Activated naive CD4-positive, alpha-beta T cell treated with anti-CD3 and anti-CD28 coated beads, Interleukin-2, amount 10 ng/mL, durations not matched to agents 7 days and 5 days (primary cell): ENCODE measurements around the gene CTDP1.
A peak's percentile ranks its signal among the peaks of the same experiment; 100 is the strongest.

ENCODE experiments used
- CTCF ChIA-PET: fragments of 350-600 bp; sonication (Branson Sonifier 250); formaldehyde crosslinking; loops from one replicate; lab custom pipeline; 2021; ENCODE audit warnings: antibody characterized with exemption; lab: Charles Lee
- DNase-seq: peaks from one replicate; pipeline ENCODE4 v3.0.0-alpha.2; 2020
- H3K27ac Mint-ChIP-seq: one replicate; pipeline ENCODE4 v1.8.0; 2021; ENCODE audit warnings: mild to moderate bottlenecking, moderate library complexity, mixed read lengths
- H3K27me3 Mint-ChIP-seq: one replicate; pipeline ENCODE4 v1.8.0; 2021; ENCODE audit warnings: mild to moderate bottlenecking, mixed read lengths
- H3K36me3 Mint-ChIP-seq: one replicate; pipeline ENCODE4 v1.8.0; 2021; ENCODE audit warnings: mixed read lengths
- H3K4me1 Mint-ChIP-seq: one replicate; pipeline ENCODE4 v1.8.0; 2021; ENCODE audit warnings: mixed read lengths
- H3K4me3 Mint-ChIP-seq: one replicate; pipeline ENCODE4 v1.8.0; 2021; ENCODE audit warnings: mild to moderate bottlenecking, moderate library complexity, mixed read lengths
- H3K9me3 Mint-ChIP-seq: one replicate; pipeline ENCODE4 v1.8.0; 2021; ENCODE audit warnings: mixed read lengths

The CTDP1 gene, protein sequence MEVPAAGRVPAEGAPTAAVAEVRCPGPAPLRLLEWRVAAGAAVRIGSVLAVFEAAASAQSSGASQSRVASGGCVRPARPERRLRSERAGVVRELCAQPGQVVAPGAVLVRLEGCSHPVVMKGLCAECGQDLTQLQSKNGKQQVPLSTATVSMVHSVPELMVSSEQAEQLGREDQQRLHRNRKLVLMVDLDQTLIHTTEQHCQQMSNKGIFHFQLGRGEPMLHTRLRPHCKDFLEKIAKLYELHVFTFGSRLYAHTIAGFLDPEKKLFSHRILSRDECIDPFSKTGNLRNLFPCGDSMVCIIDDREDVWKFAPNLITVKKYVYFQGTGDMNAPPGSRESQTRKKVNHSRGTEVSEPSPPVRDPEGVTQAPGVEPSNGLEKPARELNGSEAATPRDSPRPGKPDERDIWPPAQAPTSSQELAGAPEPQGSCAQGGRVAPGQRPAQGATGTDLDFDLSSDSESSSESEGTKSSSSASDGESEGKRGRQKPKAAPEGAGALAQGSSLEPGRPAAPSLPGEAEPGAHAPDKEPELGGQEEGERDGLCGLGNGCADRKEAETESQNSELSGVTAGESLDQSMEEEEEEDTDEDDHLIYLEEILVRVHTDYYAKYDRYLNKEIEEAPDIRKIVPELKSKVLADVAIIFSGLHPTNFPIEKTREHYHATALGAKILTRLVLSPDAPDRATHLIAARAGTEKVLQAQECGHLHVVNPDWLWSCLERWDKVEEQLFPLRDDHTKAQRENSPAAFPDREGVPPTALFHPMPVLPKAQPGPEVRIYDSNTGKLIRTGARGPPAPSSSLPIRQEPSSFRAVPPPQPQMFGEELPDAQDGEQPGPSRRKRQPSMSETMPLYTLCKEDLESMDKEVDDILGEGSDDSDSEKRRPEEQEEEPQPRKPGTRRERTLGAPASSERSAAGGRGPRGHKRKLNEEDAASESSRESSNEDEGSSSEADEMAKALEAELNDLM

DNA sequence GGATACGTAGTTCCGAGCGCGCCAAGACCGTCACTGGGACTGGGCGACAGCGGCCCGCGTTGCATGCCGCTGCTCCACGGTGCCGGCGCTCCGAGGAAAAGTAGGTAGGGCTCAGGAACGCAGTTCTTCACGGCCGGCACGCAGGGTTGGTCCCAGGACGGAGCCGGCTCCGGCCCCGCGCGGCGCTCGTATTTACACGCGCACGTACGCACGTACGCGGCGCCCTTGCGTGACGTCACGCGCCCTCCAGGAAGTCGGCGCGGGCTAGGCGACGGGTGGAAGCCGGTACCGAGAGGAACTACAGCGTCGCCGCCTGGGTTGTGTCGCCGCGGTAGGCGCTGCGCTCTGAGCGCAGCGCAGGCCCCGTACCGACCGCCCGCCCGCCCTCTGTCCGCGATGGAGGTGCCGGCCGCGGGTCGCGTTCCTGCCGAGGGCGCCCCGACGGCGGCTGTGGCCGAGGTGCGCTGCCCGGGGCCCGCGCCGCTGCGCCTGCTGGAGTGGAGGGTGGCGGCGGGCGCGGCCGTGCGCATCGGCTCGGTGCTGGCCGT, at the start of gene CTDP1:
CTDP1 (plus strand) TSS at position 252 of the 548 bp plus-strand sequence; CDS start at position 397, 145 bp downstream.
- peak within 1 kb of the TSS; percentile 90 for H3K4me3 Mint-ChIP-seq
- CTCF ChIA-PET: no interaction called here
- H3K4me1 Mint-ChIP-seq: peaks cover 65% of the 10 kb centered on the region
- peaks cover 13% of the 10 kb centered on the region for H3K9me3 Mint-ChIP-seq
- no peaks in the 10 kb centered on the region for H3K27me3 Mint-ChIP-seq
- peak within 1 kb of the TSS; percentile 99 for H3K27ac Mint-ChIP-seq
- peak; percentile 91 for DNase-seq
- peaks cover 61% of the 10 kb centered on the region for H3K36me3 Mint-ChIP-seq

DNA sequence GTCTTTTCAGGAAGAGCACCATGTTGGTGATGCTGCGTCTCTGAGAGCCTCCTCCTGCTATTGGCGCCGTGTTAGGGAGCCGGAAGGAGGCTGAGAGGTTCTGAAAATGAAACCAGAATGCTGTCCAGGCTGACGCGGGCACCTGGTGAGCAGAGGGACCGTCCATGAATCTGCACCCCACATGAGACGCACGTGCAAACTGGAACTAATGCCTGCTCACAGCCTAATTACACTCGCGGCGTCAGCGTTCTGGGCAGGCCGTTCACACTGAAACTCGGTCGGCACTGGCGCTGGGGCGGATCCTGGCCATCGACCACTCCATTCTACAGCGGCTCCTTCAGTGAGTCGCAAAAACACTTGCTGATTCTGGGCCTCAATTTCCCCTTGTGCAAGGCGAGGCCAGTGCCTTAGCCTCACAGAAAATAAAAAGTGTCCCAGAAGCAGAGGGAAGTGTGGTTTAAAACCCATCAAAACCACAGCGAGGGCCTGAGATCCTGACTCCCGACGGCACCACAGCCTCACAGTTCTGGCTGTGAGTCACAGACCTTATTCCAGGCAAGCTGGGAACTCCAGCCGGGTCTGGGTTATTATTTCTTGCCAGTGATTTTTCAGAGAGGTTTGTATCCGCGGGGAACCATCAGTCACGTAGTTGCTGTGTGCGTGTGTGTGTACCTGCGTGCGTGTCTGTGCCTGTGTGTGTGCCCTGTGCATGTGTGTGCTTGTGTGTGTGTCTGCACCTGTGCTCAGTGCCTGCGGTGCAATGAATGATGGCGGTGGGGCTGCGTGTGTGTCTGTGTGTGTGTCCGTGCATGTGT, 49.1 kb upstream of the CTDP1 start:
- H3K4me3 Mint-ChIP-seq: no peak overlapping the region
- CTCF ChIA-PET: no interaction called here
- no peaks in the 10 kb centered on the region for H3K4me1 Mint-ChIP-seq
- no peak for DNase-seq
- H3K27me3 Mint-ChIP-seq: peaks cover 24% of the 10 kb centered on the region
- H3K36me3 Mint-ChIP-seq: no peaks in the 10 kb centered on the region
- no peak overlapping the region for H3K27ac Mint-ChIP-seq
- H3K9me3 Mint-ChIP-seq: peaks cover 19% of the 10 kb centered on the region

DNA sequence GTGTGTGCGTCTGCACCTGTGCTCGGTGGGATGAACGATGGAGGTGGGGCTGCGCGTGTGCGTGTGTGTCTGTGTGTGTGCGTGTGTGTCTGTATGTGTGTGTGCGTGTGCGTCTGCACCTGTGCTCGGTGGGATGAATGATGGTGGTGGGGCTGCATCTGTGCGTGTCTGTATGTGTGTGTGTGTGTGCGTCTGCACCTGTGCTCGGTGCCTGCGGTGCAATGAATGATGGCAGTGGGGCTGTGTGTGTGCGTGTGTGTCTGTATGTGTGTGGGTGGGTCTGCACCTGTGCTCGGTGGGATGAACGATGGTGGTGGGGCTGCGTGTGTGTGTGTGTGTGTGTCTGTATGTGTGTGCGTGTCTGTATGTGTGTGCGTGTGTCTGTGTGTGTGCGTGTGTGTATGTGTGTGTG, 48.5 kb upstream of the CTDP1 start:
- CTCF ChIA-PET: no interaction called here
- peaks cover 19% of the 10 kb centered on the region for H3K9me3 Mint-ChIP-seq

GRCh38 chr18:79631761-79632446, 47.7 kb upstream of the CTDP1 start:
- H3K4me3 Mint-ChIP-seq: no peak overlapping the region

More for the DNA sequence above, 48.5 kb upstream of the CTDP1 start:
- no peaks in the 10 kb centered on the region for H3K4me1 Mint-ChIP-seq
- DNase-seq: no peak
- peaks cover 18% of the 10 kb centered on the region for H3K27me3 Mint-ChIP-seq
- no peak overlapping the region for H3K4me3 Mint-ChIP-seq
- no peaks in the 10 kb centered on the region for H3K36me3 Mint-ChIP-seq
- H3K27ac Mint-ChIP-seq: no peak overlapping the region

GRCh38 chr18:79632765-79633164, 46.8 kb upstream of the CTDP1 start:
- Mint-ChIP-seq H3K4me3 (no peak overlapping the region), H3K9me3 (peaks cover 19% of the 10 kb centered on the region), H3K27ac (no peak overlapping the region), H3K4me1 (no peaks in the 10 kb centered on the region), H3K27me3 (peaks cover 13% of the 10 kb centered on the region), H3K36me3 (no peaks in the 10 kb centered on the region)
- DNase-seq: no peak
- CTCF ChIA-PET: no interaction called here

More at GRCh38 chr18:79631761-79632446, 47.7 kb upstream of the CTDP1 start:
- Mint-ChIP-seq H3K36me3 (no peaks in the 10 kb centered on the region), H3K9me3 (peaks cover 19% of the 10 kb centered on the region), H3K27ac (no peak overlapping the region), H3K27me3 (peaks cover 16% of the 10 kb centered on the region), H3K4me1 (no peaks in the 10 kb centered on the region)
- CTCF ChIA-PET: no interaction called here
- no peak for DNase-seq

DNA sequence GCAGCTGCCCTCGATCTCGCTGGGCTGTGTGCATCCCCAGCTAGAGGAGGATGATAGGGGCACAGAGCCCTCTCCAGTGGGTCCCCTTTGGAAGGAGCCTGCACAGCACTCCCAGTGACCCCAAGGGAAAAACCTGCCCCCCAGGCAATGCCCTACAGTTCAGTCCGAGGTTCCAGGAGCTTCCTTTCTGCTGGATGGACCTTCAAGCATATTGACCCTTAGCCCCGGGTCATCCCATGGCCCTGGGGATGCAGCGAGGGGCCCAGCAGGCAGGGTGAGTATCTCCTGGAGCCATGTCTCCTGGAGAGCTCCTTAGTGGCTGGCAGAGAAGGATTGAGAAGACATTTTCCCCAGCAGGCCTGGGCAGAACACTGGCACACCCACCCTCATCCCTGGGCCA, 45.4 kb upstream of the CTDP1 start:
- no peaks in the 10 kb centered on the region for H3K36me3 Mint-ChIP-seq
- no peak for DNase-seq
- no peaks in the 10 kb centered on the region for H3K4me1 Mint-ChIP-seq
- CTCF ChIA-PET: no interaction called here
- peaks cover 16% of the 10 kb centered on the region for H3K27me3 Mint-ChIP-seq
- H3K9me3 Mint-ChIP-seq: peaks cover 19% of the 10 kb centered on the region
- no peak overlapping the region for H3K27ac Mint-ChIP-seq
- no peak overlapping the region for H3K4me3 Mint-ChIP-seq

DNA sequence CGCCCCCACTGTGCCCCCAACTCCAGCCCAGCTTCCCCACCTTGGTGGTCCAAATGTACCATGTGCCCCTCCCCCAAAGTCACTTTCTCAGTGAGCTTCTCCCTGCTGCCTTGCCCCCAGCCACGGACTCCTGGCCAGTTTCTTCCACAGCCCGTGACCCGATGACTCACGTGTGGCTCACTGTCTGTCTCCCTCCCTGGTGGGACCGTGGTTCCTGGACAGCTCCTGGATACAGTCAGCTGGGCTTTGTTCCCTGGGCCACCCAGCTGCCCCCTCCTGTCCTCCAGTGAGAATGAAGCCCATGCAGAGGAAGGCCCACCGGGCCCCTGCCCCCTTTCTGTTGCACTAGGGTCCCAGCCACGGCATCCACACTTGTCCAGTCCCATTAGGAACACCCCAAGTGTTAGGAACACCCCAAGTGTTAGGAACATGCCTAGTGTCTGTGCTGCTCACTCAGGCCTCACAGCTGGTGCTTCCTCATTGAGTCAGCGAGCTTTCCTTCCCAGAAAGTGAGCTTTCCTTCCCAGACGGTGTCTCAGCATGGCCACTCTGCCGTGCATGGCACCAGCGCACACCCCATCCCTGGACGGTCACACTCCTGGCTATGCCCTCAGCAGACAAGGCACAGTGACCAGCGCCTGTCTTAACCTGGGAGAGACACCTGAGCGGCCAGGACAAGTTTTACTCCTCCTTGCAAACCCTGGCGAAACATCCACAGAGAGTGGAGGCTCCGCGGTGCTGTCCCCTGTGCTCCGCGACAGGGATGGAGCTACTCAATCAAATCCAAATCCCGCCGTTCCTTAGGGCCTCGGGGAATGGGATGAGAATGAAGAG, 44.8 kb upstream of the CTDP1 start:
- CTCF ChIA-PET: no interaction called here
- Mint-ChIP-seq H3K9me3 (peaks cover 19% of the 10 kb centered on the region), H3K4me3 (no peak overlapping the region), H3K4me1 (no peaks in the 10 kb centered on the region), H3K27me3 (peaks cover 22% of the 10 kb centered on the region), H3K27ac (peak overlapping the region; percentile 49), H3K36me3 (no peaks in the 10 kb centered on the region)
- DNase-seq: no peak

- Mint-ChIP-seq H3K27ac (no peak overlapping the region), H3K27me3 (peaks cover 27% of the 10 kb centered on the region), H3K9me3 (peaks cover 19% of the 10 kb centered on the region), H3K36me3 (no peaks in the 10 kb centered on the region), H3K4me1 (no peaks in the 10 kb centered on the region), H3K4me3 (no peak overlapping the region)
- DNase-seq: no peak
- CTCF ChIA-PET: no interaction called here
Measured at GRCh38 chr18:79635427-79635726, 44.2 kb upstream of the CTDP1 start.

GRCh38 chr18:79637181-79637920, 42.3 kb upstream of the CTDP1 start:
- Mint-ChIP-seq H3K4me1 (no peaks in the 10 kb centered on the region), H3K4me3 (no peak overlapping the region), H3K27me3 (peaks cover 31% of the 10 kb centered on the region), H3K9me3 (peaks cover 16% of the 10 kb centered on the region), H3K36me3 (no peaks in the 10 kb centered on the region), H3K27ac (no peak overlapping the region)
- CTCF ChIA-PET: interaction anchor here (4.5 kb wide), 1 partner anchor 257 kb away, joined by 26 read pairs; no protein-coding TSS in a partner anchor
- no peak for DNase-seq

DNA sequence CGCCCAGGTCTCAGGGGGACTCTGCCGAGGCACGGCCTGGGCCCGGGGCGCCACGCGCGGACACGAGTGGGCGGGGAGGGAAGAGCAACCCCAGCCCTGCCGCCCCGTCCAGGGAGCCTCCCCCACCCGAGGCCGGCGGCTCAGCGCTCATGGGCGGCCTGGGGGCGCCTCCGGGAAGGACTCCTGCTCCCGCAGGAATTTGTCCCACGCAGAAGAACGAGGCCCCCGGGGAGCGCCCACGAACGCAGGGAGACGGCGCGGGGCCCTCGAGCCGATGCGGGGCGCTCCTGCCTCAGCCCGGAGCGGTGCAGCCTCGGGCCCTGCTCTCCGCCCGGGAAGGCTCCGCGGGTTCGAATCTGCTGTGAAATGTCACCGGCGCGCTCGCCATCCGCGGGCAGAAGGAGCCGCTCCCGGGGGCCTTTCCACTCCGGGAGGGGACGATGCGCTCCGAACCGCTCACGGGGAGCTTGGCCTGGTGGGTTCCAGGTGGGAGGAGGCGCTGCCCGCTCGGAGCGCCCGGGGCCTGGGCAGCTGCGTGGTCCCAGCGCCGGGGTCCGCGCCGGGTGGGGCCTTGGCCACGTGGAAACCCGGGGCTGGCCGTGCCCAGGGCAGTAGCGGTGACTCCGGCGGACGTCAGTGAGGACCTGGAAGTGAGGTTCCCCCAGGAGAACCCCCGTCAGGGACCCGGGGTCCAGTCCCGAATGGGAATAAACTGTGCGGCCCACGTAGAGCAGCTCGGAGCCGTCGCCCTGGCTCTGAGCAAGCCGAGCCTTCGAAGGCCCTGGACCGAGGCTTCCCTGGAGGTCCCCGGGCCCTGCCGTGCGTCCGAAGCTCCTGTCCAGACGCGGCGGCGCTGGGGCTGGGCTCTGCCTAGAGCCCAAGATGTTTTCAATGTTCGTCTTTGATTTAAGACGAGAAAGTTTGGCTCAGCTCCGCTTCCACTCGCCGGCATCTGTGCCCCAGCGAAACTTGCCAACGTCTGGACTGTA, 41.4 kb upstream of the CTDP1 start:
- DNase-seq: no peak
- no peaks in the 10 kb centered on the region for H3K36me3 Mint-ChIP-seq
- peaks cover 31% of the 10 kb centered on the region for H3K27me3 Mint-ChIP-seq
- H3K27ac Mint-ChIP-seq: no peak overlapping the region
- H3K4me3 Mint-ChIP-seq: no peak overlapping the region
- peaks cover 16% of the 10 kb centered on the region for H3K9me3 Mint-ChIP-seq
- CTCF ChIA-PET: interaction anchor here (4.5 kb wide), 1 partner anchor 258 kb away, joined by 26 read pairs; no protein-coding TSS in a partner anchor
- no peaks in the 10 kb centered on the region for H3K4me1 Mint-ChIP-seq
